ENCODE results near the gene SYVN1. TPM values are rescaled to one million over a fixed set of nuclear protein-coding genes. Genes with fewer than 3 reads are reported as not detected.

Gene SYVN1
- total RNA-seq, 1 donor from 2014 or later, result 76.2 TPM

DNA sequence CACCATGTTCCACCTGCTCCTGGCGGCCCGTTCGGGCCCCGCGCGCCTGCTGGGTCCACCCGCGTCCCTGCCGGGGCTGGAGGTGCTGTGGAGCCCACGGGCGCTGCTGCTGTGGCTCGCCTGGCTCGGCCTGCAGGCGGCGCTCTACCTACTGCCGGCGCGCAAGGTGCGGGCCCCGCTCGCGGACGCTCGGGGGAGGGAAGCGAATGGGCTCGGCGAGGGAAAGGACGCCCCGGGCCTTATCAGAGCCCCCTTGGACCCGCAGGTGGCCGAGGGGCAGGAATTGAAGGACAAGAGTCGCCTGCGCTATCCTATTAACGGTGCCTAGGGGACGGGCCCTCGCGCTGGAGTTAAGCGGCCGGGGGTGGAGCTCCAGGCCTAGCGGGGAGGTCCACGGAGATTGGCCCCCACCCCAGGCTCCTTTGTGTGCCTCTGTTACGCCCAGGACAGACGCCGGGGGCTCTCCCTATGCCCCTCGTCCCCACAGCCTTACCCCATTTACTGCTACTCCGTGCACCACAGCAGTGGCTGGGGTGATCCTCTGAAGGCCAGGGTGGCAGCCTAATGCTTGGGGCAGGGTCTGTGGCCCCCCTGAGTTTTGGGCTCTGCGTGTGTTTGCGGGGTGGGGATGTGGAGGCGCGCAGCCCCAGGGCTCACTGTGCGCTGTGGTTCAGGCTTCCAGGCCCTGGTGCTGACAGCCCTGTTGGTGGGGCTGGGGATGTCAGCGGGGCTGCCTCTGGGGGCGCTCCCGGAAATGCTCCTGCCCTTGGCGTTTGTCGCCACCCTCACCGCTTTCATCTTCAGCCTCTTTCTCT is 21.6 kb downstream of the SYVN1 start:
- no peak for DNase-seq (ENCODE audit: low spot score)

DNA sequence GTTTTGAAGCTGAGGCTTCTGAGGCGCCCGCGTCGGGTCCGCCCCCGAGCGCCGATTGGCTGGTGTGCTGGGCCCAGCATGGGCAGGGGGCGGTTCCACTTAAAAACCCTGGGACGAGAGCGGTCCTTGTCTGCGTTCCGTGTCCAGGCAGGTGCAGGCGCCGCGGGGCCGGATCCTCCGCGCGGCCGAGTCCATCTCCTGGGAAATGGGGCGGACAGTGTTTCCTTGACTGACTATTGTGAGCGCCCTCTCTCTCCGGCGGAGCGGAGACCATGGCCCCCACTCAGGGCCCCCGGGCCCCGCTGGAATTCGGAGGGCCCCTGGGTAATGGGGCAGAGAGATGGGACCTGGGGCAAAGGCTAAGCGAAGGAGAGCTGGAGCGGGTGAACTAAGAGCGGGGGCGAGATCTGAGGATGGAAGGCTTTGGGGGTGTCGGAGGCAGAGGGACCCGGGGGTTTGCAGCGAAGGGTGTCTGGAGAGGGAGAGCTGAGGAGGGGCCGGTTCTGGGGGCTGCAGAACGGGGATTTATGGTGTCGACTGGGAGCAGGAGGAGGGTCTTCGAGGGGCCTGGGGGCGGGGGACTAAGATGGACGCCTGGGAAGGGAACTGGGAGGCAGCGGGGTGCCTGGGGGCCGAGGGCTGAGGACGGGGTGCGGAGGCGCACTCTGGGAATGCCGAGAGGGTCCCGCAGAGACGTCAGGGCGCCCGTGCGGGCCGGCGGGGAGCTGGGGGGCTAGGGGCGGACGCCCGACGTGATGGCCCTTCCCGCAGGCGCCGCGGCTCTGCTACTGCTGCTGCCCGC is 22.4 kb downstream of the SYVN1 start, which contains the start of gene TM7SF2:
TM7SF2 (plus strand) TSS at position 129 of the 802 bp plus-strand sequence; CDS start at position 273, 144 bp downstream.
- DNase-seq (ENCODE audit: low spot score), result peak; percentile 96

DNA sequence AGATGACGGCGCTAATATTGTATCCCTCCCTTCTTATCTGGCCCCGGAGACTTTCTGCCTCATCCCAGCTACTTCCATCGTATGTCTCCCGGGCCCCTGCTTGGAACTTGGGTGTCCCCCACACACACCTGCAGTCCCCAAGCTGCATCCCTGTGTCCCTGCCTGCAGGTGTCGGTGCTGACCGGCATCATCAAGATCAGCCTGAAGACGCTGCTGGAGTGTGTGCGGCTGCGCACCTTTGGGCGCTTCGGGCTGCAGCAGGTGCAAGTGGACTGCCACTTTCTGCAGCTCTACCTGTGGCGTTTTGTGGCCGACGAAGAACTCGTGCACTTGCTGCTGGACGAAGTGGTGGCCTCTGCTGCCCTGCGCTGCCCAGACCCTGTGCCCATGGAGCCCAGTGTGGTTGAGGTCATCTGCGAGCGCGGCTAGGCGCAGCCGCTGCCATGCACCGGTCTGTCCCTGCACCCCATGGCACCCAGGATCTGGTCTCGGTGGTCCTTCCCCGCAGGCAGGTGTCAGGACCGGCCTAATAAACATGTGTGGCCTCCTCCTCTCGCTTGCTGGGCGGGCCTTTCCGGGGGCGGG is 23.1 kb downstream of the SYVN1 start:
- DNase-seq (ENCODE audit: low spot score), result no peak

DNA sequence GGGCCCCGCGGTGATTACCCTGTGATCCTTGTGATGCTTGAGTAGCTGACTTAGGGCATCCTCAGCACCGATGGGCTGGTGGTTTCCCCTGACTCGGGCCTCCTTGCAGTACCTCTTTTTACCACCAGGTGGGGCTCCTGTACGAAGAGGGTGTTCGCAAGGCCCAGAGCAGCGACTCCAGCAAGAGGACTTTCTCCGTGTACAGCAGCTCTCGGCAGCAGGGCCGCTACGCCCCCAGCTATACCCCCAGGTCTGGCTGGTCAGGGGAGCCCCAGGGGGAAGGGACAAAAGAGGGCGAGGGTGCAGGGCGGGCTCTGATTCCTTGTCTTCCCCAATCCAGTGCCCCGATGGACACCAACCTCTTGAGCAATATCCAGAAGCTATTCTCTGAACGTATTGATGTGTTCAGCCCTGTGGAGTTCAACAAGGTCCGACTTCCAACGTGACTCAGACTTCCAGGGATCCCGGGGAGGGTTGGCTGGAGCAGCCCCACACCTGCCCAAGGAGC is 23.9 kb downstream of the SYVN1 start:
- DNase-seq (ENCODE audit: low spot score), result peak; percentile 93

DNA sequence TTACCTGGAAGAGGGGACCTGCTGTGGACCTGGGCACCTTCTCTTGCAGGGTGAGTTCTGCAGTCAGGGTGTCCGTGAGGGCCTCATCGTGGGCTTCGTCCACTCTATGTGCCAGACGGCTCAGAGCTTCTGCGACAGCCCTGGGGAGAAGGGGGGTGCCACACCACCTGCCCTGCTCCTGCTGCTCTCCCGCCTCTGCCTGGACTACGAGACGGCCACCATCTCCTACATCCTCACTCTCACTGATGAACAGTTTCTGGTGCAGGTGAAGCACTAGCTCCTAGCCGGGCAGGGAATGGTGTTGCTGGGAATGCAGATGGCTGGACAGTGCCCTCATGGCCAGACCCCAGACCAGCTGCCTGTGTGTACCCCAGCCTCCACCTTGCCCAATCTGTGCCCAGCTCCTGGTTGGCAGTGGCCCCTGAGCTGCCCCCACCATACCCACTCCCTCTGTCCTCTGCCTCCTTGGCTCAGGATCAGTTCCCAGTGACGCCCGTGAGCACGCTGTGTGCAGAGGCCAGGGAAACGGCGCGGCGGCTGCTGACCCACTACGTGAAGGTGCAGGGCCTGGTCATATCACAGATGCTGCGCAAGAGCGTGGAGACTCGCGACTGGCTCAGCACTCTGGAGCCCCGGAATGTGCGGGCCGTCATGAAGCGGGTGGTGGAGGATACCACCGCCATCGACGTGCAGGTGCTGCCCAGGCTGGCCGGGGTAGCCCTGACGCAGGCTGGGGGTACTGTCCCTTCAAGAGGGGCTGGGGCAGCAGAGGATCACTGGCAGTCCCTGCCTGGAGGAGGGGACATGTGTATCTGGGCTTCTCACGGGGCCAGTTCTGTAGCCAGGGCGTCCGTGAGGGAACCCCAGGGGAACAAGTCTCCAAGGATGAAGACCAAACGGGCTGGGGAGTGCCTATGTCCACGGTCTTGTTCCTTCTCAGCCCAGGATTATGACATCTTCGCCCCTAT is 24.8 kb downstream of the SYVN1 start:
- no peak for DNase-seq (ENCODE audit: low spot score)

DNA sequence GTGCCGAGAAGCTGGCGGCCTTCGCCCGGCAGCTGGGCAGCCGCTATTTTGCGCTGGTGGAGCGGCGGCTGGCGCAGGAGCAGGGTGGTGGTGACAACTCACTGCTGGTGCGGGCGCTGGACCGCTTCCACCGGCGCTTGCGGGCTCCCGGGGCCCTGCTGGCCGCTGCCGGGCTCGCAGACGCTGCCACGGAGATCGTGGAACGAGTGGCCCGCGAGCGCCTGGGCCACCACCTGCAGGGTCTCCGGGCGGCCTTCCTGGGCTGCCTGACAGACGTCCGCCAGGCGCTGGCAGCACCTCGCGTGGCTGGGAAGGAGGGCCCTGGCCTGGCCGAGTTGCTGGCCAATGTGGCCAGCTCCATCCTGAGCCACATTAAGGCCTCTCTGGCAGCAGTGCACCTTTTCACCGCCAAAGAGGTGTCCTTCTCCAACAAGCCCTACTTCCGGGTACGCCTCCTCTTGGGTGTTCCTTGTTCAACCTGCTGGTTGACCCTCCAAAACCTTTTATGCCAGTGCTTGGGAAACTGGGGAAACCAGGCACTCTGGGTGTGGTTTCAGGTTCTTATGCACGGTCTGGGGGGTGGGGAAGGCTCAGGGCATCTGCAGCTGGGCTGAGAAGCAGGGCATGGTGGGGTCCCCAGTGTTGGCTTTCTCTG is 25.7 kb downstream of the SYVN1 start:
- DNase-seq (ENCODE audit: low spot score), result no peak

DNA sequence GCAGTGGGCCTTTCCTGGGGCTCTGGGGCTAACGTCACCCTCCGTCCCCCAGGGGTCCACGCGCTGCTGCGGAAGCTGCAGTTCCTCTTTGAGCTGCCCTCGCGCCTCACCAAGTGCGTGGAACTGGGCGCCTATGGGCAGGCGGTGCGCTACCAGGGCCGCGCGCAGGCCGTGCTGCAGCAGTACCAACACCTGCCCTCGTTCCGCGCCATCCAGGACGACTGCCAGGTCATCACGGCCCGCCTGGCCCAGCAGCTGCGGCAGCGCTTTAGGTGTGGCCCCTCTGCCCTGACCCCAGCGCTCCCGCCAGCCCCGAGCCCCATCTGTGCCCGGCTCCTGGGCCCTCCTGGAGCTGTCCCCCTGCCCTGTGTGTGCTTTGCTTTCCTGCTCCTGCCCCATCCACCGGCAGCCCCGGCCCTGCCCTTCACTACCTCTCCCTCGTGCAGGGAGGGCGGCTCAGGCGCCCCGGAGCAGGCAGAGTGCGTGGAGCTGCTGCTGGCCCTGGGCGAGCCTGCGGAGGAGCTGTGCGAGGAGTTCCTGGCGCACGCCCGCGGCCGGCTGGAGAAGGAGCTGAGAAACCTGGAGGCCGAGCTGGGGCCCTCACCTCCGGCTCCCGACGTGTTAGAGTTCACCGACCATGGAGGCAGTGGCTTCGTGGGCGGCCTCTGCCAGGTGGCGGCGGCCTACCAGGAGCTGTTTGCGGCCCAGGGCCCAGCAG is 26.4 kb downstream of the SYVN1 start:
- DNase-seq (ENCODE audit: low spot score), result no peak

DNA sequence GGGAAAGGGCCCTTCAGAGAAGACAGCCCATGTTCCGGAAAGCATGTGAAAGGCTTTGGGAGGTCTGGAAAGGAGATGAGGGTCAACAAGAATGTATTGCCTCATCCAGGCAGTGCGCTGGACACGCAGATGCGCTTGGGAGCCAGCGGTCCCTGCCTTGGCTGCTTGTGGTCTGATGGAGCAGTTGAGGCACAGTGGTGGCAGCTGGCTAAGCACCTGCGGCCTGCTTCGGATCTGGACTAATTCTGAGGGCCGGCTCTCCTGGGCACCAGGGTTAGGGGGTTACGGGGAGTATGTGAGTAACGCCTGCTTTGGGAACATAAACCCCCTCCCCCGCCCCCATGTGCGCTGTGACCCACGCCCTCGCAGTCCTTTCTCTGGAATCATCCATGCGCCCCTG is 27.2 kb downstream of the SYVN1 start:
- no peak for DNase-seq (ENCODE audit: low spot score)

DNA sequence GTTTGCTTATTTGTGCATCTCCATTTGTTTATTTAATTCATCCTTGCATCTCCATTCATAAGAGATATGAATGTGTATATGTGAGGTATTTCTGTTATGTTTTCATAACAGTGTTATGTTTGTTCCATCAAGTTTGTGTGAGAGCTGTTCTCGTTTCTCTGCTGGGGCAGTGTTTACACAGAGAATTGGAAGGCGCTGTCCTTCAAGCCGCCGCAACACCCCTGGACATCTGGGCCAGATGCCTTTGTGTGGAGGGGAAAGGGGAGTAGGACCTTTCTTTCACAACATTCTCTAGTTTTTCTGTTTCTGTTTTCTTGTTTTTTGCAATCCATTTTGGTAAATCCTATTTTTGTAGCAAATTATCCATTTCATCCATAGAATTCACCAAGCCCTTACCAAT is 29.7 kb downstream of the SYVN1 start:
- no peak for DNase-seq (ENCODE audit: low spot score)

DNA sequence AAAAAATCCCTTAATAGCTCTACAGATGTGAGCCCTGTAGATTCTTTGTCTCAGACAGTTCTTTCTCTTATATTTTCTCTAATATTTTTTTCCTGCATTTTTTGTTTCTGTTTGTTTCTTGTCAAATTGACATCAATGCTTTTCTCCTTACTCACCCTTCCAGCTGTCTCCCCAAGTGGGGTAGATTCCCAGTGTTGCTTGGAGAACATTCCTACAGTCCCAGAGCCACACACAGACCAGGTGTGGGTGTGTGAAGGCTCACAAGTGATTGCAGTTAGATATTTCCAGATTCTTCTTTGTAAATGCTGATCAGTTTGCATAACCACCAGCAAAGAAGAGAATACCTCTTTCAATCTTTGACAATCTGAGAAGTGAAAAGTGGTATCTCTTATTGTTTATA is 30.8 kb downstream of the SYVN1 start:
- DNase-seq (ENCODE audit: low spot score), result no peak

DNA sequence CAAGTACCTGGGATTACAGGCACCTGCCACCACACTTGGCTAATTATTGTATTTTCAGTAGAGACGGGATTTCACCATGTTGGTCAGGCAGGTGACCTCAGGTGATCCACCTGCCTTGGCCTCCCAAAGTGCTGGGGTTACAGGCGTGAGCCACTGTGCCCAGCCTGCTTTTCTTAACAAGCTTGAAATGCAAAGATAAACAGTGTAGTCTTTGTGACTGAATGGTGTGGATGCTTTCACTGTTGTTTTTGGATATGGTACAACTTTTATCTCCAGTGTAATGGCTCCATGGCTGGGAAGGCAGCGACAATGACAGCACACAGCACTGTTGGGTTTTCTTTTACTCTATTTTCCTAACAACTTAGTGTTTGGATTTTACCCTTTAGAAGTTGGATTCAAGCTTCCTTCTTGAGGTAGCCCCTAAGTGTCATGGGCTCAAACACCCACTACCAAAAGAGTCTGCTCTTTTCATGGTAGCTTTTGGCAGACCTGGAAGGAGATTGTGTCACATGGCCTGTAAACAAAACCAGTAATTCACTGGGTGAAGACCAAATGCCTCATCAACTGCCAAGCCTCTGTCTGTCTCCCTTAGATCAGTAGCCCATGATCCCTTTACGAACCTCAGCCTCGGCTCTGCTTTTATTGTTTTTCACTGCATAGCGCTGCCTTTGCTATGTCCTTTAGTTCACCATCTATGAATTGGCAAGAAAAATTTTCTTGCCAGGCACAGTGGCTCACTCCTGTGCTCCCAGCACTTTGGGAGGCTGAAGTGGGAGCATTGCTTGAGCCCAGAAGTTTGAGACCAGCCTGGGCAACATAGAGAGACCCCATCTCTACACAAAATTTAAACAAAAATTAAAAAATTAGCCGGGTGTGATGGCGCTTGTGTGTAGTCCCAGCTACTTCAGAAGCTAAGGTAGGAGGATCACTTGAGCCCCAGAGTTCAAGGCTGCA is 31.9 kb downstream of the SYVN1 start:
- no peak for DNase-seq (ENCODE audit: low spot score)

DNA sequence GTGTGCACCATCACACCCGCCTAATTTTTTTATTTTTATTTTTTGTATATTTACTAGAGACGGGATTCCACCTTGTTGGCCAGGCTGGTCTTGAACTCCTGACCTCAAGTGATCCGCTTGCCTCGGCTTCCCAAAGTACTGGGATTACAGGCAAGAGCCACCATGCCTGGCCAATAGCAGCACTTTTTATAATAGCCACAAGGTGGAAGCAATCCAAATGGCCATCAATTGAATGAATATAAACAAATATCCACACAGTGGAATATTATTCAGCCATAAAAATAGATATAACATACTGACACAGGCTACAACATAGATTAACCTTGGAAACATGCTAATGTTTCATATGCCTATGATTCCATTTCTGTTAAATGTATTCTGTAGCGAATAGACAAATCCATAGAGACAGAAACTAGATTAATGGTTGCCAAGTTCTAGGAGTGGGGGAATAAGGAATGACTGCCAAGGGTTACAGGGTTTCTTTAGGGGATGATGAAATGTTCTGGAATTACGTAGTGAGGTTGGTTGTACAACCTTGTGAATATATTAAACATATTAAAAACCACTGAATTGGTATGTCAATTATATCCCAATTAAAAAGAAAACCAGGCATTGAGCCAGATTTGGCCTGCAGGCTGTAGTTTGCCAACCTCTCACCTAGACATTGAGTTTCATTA is 33.5 kb downstream of the SYVN1 start:
- no peak for DNase-seq (ENCODE audit: low spot score)

DNA sequence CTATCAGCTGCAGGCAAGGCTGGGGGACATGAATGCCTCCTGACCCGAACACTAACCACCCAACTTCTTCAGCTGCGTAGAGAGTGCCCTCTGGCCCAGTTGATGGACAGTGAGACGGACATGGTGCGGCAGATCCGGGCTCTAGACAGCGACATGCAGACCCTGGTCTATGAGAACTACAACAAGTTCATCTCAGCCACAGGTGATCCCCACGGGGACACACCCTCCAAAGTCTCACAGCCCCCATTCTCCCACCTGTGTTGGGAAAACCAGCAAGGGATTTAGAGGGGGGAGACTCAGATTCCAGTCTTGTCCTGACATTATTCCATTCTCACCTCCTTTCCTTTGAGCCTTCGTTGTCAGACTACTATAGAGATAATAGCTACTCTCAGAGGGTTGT is 37.4 kb downstream of the SYVN1 start:
- no peak for DNase-seq (ENCODE audit: low spot score)

DNA sequence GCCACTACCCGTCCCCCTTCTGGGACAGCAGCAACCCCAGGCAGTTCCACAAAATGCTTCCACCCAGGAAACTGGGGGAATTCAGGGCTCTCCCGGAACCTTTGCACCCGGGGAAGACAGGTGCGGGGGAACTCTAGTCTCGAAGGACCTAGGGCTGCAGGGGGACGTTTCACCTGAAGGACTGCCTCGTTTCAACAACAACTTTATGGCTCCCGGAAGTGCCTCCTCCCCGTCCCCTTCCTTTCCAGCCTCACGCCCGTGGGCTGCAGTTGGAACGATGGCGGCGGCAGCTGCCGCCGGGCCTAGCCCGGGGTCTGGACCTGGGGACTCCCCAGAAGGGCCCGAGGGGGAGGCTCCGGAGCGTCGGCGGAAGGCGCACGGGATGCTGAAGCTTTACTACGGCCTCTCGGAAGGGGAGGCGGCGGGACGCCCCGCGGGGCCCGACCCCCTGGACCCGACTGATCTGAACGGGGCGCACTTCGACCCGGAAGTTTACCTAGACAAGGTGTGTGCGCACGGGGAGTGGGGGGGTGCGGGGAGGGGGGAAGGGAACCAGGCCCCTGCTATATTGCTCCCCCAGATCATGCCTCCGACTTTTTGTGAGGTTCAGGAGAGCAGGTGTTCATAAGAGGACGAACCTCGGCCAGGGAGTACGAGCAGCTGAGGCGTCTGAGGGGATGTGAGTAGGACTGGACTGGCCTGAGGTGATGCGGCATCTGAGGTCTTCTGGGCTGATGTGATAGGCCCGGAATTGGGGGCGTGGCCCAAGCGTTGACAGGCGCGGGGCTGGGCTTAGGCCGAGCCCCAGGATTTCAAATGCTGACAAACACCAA is 38.1 kb downstream of the SYVN1 start, which contains the start of gene VPS51:
VPS51 (plus strand) TSS at position 241 of the 833 bp plus-strand sequence; CDS start at position 278, 37 bp downstream.
- peak; percentile 91 for DNase-seq (ENCODE audit: low spot score)

DNA sequence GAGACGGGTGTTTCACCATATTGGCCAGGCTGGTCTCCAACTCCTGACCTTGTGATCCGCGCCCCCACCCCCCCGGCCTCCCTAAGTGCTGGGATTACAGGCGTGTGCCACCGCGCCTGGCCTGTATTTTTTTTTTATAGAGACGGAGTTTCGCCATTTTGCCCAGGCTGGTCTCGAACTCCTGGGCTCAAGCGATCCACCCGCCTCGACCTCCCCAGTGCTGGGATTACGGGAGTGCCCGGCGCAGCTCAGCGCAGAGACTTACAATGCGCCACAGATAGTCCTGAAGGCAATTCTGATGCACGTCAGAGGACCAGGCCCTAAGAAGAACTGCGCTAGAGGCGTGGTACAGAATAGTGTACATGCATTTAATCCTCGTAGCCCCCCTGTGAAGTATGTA is 38.9 kb downstream of the SYVN1 start:
- no peak for DNase-seq (ENCODE audit: low spot score)

DNA sequence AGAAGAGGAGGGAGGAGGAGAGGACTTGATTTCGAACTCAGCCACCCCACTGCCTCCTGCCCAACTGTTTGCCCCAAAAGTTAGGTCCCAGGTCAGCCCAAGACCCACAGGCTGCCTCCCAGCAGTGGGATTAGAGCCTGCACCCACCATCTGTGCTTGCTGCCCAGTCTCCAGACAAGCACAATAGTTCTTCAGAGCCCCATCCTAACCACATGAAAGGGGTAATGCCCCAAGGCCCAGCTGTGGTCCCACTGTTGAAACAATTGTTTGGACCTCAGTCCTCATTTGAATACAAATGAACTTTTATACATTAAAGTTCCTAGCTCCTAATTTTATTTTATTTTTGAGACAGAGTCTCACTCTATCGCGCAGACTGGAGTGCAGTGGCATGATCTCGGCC is 43.7 kb downstream of the SYVN1 start:
- no peak for DNase-seq (ENCODE audit: low spot score)

DNA sequence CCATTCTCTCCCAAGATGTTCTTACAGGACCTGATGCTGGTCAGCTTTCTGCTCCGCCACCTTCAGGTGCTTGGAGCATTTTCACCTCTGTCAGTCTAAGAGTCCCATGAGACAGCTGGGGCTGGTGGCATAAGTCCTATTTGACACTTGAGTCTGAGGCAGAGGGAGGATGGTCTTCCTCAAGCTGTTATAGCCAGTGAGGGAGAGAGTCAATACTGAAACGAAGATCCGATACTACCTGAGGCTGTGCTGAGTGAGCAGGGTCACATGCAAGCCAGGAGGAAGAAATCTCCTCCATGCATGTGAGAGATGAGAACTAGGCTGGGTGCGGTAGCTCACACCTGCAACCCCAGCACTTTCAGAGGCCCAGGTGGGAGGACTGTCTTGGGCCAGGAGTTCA is 44.7 kb downstream of the SYVN1 start:
- DNase-seq (ENCODE audit: low spot score), result no peak

Measured in ureter (tissue), 1 donor.